ENCODE results near the gene STEAP1B. TPM values are rescaled to one million over a fixed set of nuclear protein-coding genes. Genes with fewer than 3 reads are reported as not detected.
"Not testable (repeated sequence)": the region's sequence is repeated elsewhere in the genome, so short reads cannot be mapped to it uniquely, and the experiment has no call there.

Gene STEAP1B
- total RNA-seq, 1 experiment from 2014 or later, result 0.27 TPM

DNA sequence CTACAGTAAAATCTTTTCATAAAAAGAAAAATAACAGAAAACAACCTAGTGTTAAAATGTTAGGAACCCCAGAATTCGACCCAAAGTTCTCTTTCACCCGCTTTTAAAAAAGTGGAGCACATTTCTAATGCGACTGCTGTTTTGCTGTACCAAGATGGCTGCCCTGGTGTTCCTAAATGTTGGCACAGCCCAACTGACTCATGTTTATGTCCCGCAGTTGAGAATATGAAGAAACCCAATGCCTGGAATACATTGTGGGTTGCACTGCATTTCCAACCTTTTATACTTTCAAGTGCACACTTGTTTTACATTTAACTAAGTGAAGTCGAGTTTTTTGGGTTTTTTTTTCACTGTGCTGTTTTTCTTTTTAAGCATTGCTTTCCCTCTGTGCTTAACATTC lies 944 bp downstream of the STEAP1B start (continued):
- TF ChIP-seq, protein P1, sequence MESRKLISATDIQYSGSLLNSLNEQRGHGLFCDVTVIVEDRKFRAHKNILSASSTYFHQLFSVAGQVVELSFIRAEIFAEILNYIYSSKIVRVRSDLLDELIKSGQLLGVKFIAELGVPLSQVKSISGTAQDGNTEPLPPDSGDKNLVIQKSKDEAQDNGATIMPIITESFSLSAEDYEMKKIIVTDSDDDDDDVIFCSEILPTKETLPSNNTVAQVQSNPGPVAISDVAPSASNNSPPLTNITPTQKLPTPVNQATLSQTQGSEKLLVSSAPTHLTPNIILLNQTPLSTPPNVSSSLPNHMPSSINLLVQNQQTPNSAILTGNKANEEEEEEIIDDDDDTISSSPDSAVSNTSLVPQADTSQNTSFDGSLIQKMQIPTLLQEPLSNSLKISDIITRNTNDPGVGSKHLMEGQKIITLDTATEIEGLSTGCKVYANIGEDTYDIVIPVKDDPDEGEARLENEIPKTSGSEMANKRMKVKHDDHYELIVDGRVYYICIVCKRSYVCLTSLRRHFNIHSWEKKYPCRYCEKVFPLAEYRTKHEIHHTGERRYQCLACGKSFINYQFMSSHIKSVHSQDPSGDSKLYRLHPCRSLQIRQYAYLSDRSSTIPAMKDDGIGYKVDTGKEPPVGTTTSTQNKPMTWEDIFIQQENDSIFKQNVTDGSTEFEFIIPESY (IDR thresholded peaks at IDR 0.05; ENCODE audit: extremely low read depth, insufficient replicate concordance, low read length), result no peak
- TF ChIP-seq SIN3A (IDR thresholded peaks at IDR 0.05; ENCODE audit: low read depth), result no peak
- no peak for TF ChIP-seq TCF7L2 (IDR thresholded peaks at IDR 0.05; ENCODE audit: borderline replicate concordance, extremely low read depth, insufficient read depth, insufficient read length)
- TF ChIP-seq SRF (IDR thresholded peaks at IDR 0.05; ENCODE audit: low read depth), result no peak

DNA sequence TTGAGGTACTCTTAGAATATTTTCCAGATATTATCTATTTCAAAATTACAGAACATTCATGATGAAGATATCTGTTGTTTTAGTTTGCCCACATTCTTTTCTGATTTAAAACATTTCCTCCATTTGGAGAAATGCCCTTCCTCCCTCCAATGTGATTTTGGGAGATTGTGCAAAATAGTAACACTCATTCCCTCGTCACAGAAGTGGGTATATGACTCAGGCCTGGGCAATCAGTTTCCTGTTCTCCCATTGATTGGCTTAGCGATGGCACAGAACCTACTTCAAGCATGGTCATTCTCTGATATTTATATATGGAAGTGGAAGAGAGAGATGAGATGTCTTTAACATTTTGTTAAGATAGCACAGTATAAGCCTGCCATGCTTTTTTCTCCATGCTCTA lies 3.1 kb downstream of the STEAP1B start:
- H3K9me2 ChIP-seq (ENCODE audit: insufficient read depth); intact Hi-C loops (cut with micrococcal nuclease); RAD21 ChIA-PET (ENCODE audit: low non-redundant PET in 1 of 2, low total read pairs in 2 of 2, uncharacterized antibody in 2 of 2, unreplicated experiment in 2 of 2); CTCF ChIA-PET; H3K79me2 ChIP-seq (ENCODE audit: insufficient read depth, low read length); H3K4me3 ChIP-seq (replicated peaks in 1 of 2; ENCODE audit: low read depth in 1 of 2, low read length in 2 of 2); H3K27me3 ChIP-seq (ENCODE audit: insufficient read depth, low read length); H3K4me2 ChIP-seq (ENCODE audit: low read length); H3K36me3 ChIP-seq (ENCODE audit: control insufficient read depth in 1 of 2, insufficient read depth in 2 of 2, low read length in 2 of 2); DNase-seq (ENCODE audit: low read depth, low spot score); H3K9me3 ChIP-seq (ENCODE audit: control insufficient read depth in 1 of 2, insufficient read depth in 1 of 2, low read depth in 1 of 2, low read length in 2 of 2); H4K20me1 ChIP-seq (ENCODE audit: insufficient read depth); H2AFZ ChIP-seq (ENCODE audit: low read depth, low read length, poor library complexity, severe bottlenecking); H3K27ac ChIP-seq (ENCODE audit: low read depth, low read length); BruUV-seq (replicated peaks); H3K9ac ChIP-seq (ENCODE audit: low read length); H3K4me1 ChIP-seq (ENCODE audit: control insufficient read depth in 1 of 2, insufficient read depth in 2 of 2, low read length in 2 of 2); ATAC-seq; POLR2A ChIA-PET: not testable (repeated sequence)

DNA sequence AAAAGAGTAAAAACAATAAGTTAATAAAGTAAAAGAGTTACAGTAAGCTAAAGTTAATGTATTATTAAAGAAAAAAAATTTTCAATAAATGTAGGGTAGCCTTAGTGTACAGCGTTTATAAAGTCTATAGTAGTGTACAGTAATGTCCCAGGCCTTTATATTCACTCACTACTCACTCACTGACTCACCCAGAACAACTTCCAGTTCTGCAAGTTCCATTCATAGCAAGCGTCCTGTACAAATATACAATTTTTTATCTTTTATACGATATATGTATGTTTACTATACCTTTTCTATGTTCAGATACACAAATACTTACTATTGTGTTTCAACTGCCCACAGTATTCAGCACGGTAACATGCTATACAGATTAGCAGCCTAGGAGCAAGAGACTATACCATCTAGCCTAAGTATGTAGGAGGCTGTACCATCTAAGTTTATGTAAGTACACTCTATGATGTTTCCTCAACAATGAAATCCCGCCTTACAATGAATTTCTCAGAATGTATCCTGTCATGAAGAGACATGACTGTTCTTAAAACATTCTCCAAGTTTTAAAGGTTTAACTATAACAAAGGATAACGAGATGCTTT lies 3.6 kb downstream of the STEAP1B start:
- H3K27ac ChIP-seq (ENCODE audit: low read depth, low read length); ATAC-seq; H2AFZ ChIP-seq (ENCODE audit: low read depth, low read length, poor library complexity, severe bottlenecking); H3K9ac ChIP-seq (ENCODE audit: low read length); H3K4me3 ChIP-seq (replicated peaks in 1 of 2; ENCODE audit: low read depth in 1 of 2, low read length in 2 of 2); H3K4me1 ChIP-seq (ENCODE audit: control insufficient read depth in 1 of 2, insufficient read depth in 2 of 2, low read length in 2 of 2); H3K9me3 ChIP-seq (ENCODE audit: control insufficient read depth in 1 of 2, insufficient read depth in 1 of 2, low read depth in 1 of 2, low read length in 2 of 2); POLR2A ChIA-PET; H4K20me1 ChIP-seq (ENCODE audit: insufficient read depth); H3K4me2 ChIP-seq (ENCODE audit: low read length); H3K79me2 ChIP-seq (ENCODE audit: insufficient read depth, low read length); BruUV-seq (replicated peaks); DNase-seq (ENCODE audit: low read depth, low spot score); H3K36me3 ChIP-seq (ENCODE audit: control insufficient read depth in 1 of 2, insufficient read depth in 2 of 2, low read length in 2 of 2); intact Hi-C loops (cut with micrococcal nuclease); RAD21 ChIA-PET (ENCODE audit: low non-redundant PET in 1 of 2, low total read pairs in 2 of 2, uncharacterized antibody in 2 of 2, unreplicated experiment in 2 of 2); H3K27me3 ChIP-seq (ENCODE audit: insufficient read depth, low read length); H3K9me2 ChIP-seq (ENCODE audit: insufficient read depth): not testable (repeated sequence)
- CTCF ChIA-PET, result interaction anchor here (1.4 kb wide), 1 partner anchor 11 kb away, joined by 3 read pairs; no protein-coding TSS in a partner anchor

DNA sequence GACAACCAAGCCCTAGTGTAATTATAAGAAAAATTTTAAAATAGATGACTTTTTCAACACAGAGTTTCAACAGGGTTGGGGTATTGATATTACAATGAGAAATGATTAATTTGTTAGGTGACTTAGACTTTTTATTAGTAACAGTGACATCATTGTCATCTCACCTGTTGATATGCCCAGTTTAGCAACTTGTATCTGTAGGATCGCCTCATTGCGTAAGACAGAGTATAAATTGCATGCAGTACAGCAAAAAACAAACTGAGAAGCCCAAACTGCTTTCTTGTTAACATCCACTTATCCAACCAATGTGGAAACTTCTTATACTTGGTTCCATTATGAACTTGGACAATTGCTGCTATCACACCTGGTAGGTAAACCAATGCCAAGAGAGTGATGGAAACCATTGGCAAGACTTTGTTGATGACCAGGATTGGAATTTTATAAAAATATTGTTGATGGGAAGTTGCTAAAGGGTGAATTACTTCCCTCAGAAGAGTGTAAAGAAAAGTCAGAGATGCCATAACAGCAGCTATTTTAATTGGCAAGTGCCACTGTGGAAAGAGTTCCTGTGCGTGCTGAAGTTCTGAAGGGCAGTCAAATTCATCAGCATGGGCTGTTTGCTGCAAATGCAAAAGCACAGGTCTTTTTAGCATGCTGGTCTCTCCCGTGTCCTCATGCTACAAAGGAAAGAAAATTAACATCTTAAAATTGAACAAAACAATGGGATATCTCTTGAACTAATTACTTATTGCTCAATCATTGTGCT lies 6.6 kb downstream of the STEAP1B start:
- H3K9ac ChIP-seq (ENCODE audit: low read length); H3K27me3 ChIP-seq (ENCODE audit: insufficient read depth, low read length); H4K20me1 ChIP-seq (ENCODE audit: insufficient read depth); H3K79me2 ChIP-seq (ENCODE audit: insufficient read depth, low read length); H3K27ac ChIP-seq (ENCODE audit: low read depth, low read length); POLR2A ChIA-PET; RAD21 ChIA-PET (ENCODE audit: low non-redundant PET in 1 of 2, low total read pairs in 2 of 2, uncharacterized antibody in 2 of 2, unreplicated experiment in 2 of 2); H3K4me2 ChIP-seq (ENCODE audit: low read length); H3K36me3 ChIP-seq (ENCODE audit: control insufficient read depth in 1 of 2, insufficient read depth in 2 of 2, low read length in 2 of 2); BruUV-seq (replicated peaks); H2AFZ ChIP-seq (ENCODE audit: low read depth, low read length, poor library complexity, severe bottlenecking); H3K9me2 ChIP-seq (ENCODE audit: insufficient read depth); intact Hi-C loops (cut with micrococcal nuclease); H3K4me3 ChIP-seq (replicated peaks in 1 of 2; ENCODE audit: low read depth in 1 of 2, low read length in 2 of 2); H3K9me3 ChIP-seq (ENCODE audit: control insufficient read depth in 1 of 2, insufficient read depth in 1 of 2, low read depth in 1 of 2, low read length in 2 of 2); H3K4me1 ChIP-seq (ENCODE audit: control insufficient read depth in 1 of 2, insufficient read depth in 2 of 2, low read length in 2 of 2); DNase-seq (ENCODE audit: low read depth, low spot score); ATAC-seq; CTCF ChIA-PET: not testable (repeated sequence)

Data from HCT116 (cell line).